ENCODE measurements around the gene FHAD1.

DNA sequence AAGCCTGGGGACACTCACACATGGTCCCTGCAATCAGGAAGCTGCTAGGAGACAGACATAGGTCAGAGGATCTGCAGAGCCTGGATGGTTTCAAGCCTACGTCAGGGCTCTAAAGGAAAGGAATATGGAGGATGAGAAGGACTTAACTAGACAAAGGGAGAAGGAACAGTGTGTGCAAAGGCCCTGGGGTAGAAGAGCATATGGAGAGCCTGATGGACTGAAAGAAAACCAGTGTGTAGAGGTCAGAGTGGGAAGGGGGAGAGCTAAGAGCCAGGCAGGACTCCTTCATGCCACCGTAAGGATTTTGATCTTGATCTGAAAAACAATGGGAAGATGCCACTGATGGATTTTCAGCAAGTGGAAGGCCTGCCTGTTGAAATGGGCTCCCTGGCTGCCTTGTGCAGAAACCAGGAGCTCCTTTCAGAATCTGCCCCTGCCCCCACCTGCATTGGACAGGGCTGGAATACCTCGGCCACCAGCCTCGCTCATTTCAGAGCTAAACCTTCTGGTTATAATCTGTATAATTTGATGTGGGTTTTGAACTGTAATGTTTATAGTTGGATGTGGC is 8.6 kb downstream of the FHAD1 start:
- TF ChIP-seq CTCF (IDR thresholded peaks at IDR 0.05; ENCODE audit: low read depth, low read length) (no peak), EZH2phosphoT487 (IDR thresholded peaks at IDR 0.05; ENCODE audit: low read depth) (no peak)
